ENCODE measurements around the gene CACNG6. TPM values are rescaled to one million over a fixed set of nuclear protein-coding genes. Genes with fewer than 3 reads are reported as not detected.

The CACNG6 gene
- polyA plus RNA-seq, 1 experiment = 0.04 TPM

GRCh38 chr19:54013866-54014265 lies 22.4 kb downstream of the CACNG6 start:
- no peak for TF ChIP-seq CTCF (IDR thresholded peaks at IDR 0.05; ENCODE audit: insufficient read depth, low read depth, low read length)
- POLR2A ChIA-PET = no interaction called here
- no peak for DNase-seq (ENCODE audit: low read depth)
- Histone ChIP-seq H3K36me3 (ENCODE audit: control insufficient read depth, insufficient read depth, low read length) (no peaks in the 10 kb centered on the region), H3K4me3 (ENCODE audit: low read depth, low read length) (no peak overlapping the region), H3K27me3 (ENCODE audit: control insufficient read depth, insufficient read depth, low read length) (no peaks in the 10 kb centered on the region; the same call in 1 of the 2 replicates)
- CTCF ChIA-PET = interaction anchor here (0.6 to 3.8 kb wide), 2 partner anchors 10 to 168 kb away, joined by 3 to 13 read pairs; no protein-coding TSS in a partner anchor

GRCh38 chr19:54014920-54015560 lies 23.6 kb downstream of the CACNG6 start:
- H3K36me3 ChIP-seq (ENCODE audit: control insufficient read depth, insufficient read depth, low read length) = no peaks in the 10 kb centered on the region
- no peak for DNase-seq (ENCODE audit: low read depth)
- ChIA-PET POLR2A (no interaction called here), CTCF (interaction anchor here (1.1 to 3.8 kb wide), 2 partner anchors 9 to 206 kb away, joined by 3 to 13 read pairs; no protein-coding TSS in a partner anchor)
- no peak for TF ChIP-seq CTCF (IDR thresholded peaks at IDR 0.05; ENCODE audit: insufficient read depth, low read depth, low read length)
- no peak overlapping the region for H3K4me3 ChIP-seq (ENCODE audit: low read depth, low read length)
- H3K27me3 ChIP-seq (ENCODE audit: control insufficient read depth, insufficient read depth, low read length) = no peaks in the 10 kb centered on the region; the same call in 1 of the 2 replicates

GRCh38 chr19:54017261-54017660 lies 25.8 kb downstream of the CACNG6 start:
- H3K36me3 ChIP-seq (ENCODE audit: control insufficient read depth, insufficient read depth, low read length) = no peaks in the 10 kb centered on the region
- no peaks in the 10 kb centered on the region; the same call in 1 of the 2 replicates for H3K27me3 ChIP-seq (ENCODE audit: control insufficient read depth, insufficient read depth, low read length)
- no peak for TF ChIP-seq CTCF (IDR thresholded peaks at IDR 0.05; ENCODE audit: insufficient read depth, low read depth, low read length)
- CTCF ChIA-PET = interaction anchor here (0.6 to 2.8 kb wide), 4 partner anchors 13 to 271 kb away, joined by 3 to 7 read pairs (median 6); no protein-coding TSS in a partner anchor
- POLR2A ChIA-PET = no interaction called here
- DNase-seq (ENCODE audit: low read depth) = no peak
- H3K4me3 ChIP-seq (ENCODE audit: low read depth, low read length) = no peak overlapping the region

- CTCF ChIA-PET = interaction anchor here (0.6 to 9.3 kb wide), 5 partner anchors 14 to 228 kb away, joined by 4 to 182 read pairs (median 37); no protein-coding TSS in a partner anchor
Measured at GRCh38 chr19:54021363-54021762, 29.9 kb downstream of the CACNG6 start.

More at GRCh38 chr19:54021363-54021762, 29.9 kb downstream of the CACNG6 start:
- no peak for DNase-seq (ENCODE audit: low read depth)
- POLR2A ChIA-PET = no interaction called here
- no peaks in the 10 kb centered on the region for H3K27me3 ChIP-seq (ENCODE audit: control insufficient read depth, insufficient read depth, low read length)
- no peak for TF ChIP-seq CTCF (IDR thresholded peaks at IDR 0.05; ENCODE audit: insufficient read depth, low read depth, low read length)
- no peak overlapping the region for H3K4me3 ChIP-seq (ENCODE audit: low read depth, low read length)
- no peaks in the 10 kb centered on the region for H3K36me3 ChIP-seq (ENCODE audit: control insufficient read depth, insufficient read depth, low read length)

Measured in BJ (cell line).